OCI-LY3 (cell line): ENCODE measurements around the gene BCDIN3D.

Experiments used
- EZH2phosphoT487 ChIP-seq: fragments of 200-600 bp; shearing (Covaris generic); IDR thresholded peaks from 2 replicates; pipeline ENCODE4 v1.6.1; 2018; ENCODE audit warnings: antibody characterized with exemption, mixed run types, low read depth
- TF ChIP-seq, protein P1 (sequence below): fragments of 200-600, 300-600 bp; sonication (generic); IDR thresholded peaks from 2 replicates; pipeline ENCODE4 v1.5.1; 2014; ENCODE audit warnings: antibody characterized with exemption, low read length, low read depth

DNA sequence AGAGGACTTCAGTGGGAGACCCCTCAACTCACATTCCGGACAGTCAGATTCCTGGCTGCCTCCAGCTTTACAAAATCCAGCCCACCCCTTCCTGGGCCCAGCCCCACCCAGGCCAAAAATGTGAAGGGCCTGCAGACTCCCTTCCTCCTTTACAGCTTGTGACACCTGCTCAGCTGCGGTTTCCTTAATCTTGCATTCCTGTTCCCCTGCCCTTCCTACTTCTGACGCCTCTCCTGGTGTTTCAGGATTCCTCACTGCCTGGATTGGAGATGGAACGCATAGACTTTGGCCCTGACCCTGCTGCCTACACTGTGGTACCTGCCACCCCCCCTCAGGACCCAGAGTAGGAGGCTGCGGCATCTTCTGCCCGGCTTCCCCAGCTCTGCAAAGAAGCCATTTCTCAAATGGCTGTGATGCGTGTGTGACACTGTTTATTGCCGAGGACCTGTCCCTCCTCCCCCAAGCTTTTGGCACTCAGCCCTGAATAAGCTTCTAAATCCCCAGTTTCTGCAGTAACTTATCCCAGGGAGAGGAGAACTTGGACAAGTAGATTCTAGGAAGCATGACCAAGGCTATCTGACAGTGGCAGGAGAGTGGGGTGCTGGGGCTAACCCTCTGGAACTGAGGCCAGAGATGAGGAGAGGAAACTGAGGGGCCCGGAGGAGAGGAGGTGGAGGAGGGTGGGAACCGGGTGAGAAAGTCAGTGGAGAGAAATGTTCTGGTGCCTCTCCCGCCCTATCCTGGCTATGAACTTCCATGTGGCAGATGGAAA lies 24.9 kb upstream of the BCDIN3D start:
- TF ChIP-seq, protein P1, sequence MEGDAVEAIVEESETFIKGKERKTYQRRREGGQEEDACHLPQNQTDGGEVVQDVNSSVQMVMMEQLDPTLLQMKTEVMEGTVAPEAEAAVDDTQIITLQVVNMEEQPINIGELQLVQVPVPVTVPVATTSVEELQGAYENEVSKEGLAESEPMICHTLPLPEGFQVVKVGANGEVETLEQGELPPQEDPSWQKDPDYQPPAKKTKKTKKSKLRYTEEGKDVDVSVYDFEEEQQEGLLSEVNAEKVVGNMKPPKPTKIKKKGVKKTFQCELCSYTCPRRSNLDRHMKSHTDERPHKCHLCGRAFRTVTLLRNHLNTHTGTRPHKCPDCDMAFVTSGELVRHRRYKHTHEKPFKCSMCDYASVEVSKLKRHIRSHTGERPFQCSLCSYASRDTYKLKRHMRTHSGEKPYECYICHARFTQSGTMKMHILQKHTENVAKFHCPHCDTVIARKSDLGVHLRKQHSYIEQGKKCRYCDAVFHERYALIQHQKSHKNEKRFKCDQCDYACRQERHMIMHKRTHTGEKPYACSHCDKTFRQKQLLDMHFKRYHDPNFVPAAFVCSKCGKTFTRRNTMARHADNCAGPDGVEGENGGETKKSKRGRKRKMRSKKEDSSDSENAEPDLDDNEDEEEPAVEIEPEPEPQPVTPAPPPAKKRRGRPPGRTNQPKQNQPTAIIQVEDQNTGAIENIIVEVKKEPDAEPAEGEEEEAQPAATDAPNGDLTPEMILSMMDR, result no peak
- TF ChIP-seq EZH2phosphoT487, result no peak
